Measurements from ENCODE around the gene XRN1. TPM values are rescaled to one million over a fixed set of nuclear protein-coding genes. Genes with fewer than 3 reads are reported as not detected.
"Not testable (repeated sequence)": the region's sequence is repeated elsewhere in the genome, so short reads cannot be mapped to it uniquely, and the experiment has no call there.

Gene XRN1
- total and polyA plus RNA-seq, 5 donors = 4.6 to 27.5 (median 22.6) TPM

GRCh38 chr3:142460689-142461088, 12.9 kb upstream of the XRN1 start:
- Histone ChIP-seq H3K9me3 (ENCODE audit: control insufficient read depth, low read length) (no peaks in the 10 kb centered on the region), H3K27me3 (ENCODE audit: control insufficient read depth, insufficient read depth) (no peaks in the 10 kb centered on the region), H3K4me3 (ENCODE audit: low read length) (no peak overlapping the region), H3K4me1 (ENCODE audit: control insufficient read depth, insufficient read depth, low read length) (no peaks in the 10 kb centered on the region), H3K27ac (ENCODE audit: low read length) (no peak overlapping the region)
- intact Hi-C loops (cut with DNase I) = no loop called here
- DNase-seq (no peak), ATAC-seq (no peak)
- WGBS = 91% methylated on average over 3 of the region's 3 CpGs

- Histone ChIP-seq H3K4me1 (ENCODE audit: control insufficient read depth, insufficient read depth, low read length) (no peaks in the 10 kb centered on the region), H3K27me3 (ENCODE audit: control insufficient read depth, insufficient read depth) (no peaks in the 10 kb centered on the region), H3K9me3 (ENCODE audit: control insufficient read depth, low read length) (no peaks in the 10 kb centered on the region), H3K27ac (ENCODE audit: low read length) (no peak overlapping the region), H3K4me3 (ENCODE audit: low read length) (no peak overlapping the region)
- no peak for ATAC-seq
- no peak for DNase-seq
- intact Hi-C loops (cut with DNase I) = no loop called here
- WGBS = 87% methylated on average over 2 of the region's 2 CpGs
Observed at GRCh38 chr3:142459929-142460328, 12.1 kb upstream of the XRN1 start.

- Histone ChIP-seq H3K27ac (ENCODE audit: low read length) (no peak overlapping the region), H3K4me3 (ENCODE audit: low read length) (no peak overlapping the region), H3K4me1 (ENCODE audit: control insufficient read depth, insufficient read depth, low read length) (no peaks in the 10 kb centered on the region), H3K27me3 (ENCODE audit: control insufficient read depth, insufficient read depth) (no peaks in the 10 kb centered on the region), H3K9me3 (ENCODE audit: control insufficient read depth, low read length) (no peaks in the 10 kb centered on the region)
- WGBS = 59% methylated on average over 3 of the region's 3 CpGs
- ATAC-seq (no peak), DNase-seq (no peak)
- intact Hi-C loops (cut with DNase I) = no loop called here
Observed at GRCh38 chr3:142459096-142459495, 11.3 kb upstream of the XRN1 start.

GRCh38 chr3:142450881-142451280, 3.0 kb upstream of the XRN1 start:
- Histone ChIP-seq H3K27me3 (ENCODE audit: control insufficient read depth, insufficient read depth) (no peaks in the 10 kb centered on the region), H3K4me3 (ENCODE audit: low read length) (no peak overlapping the region), H3K27ac (ENCODE audit: low read length) (no peak overlapping the region), H3K4me1 (ENCODE audit: control insufficient read depth, insufficient read depth, low read length) (no peaks in the 10 kb centered on the region), H3K9me3 (ENCODE audit: control insufficient read depth, low read length) (no peaks in the 10 kb centered on the region)
- ATAC-seq = no peak
- intact Hi-C loops (cut with DNase I) = no loop called here
- 91% methylated on average over 5 of the region's 5 CpGs for WGBS
- DNase-seq = no peak

- WGBS = 88% methylated on average over 3 of the region's 3 CpGs
- H3K27ac ChIP-seq (ENCODE audit: low read length) = no peak overlapping the region
- intact Hi-C loops (cut with DNase I) = no loop called here
- no peak for DNase-seq
- H3K9me3 ChIP-seq (ENCODE audit: control insufficient read depth, low read length) = no peaks in the 10 kb centered on the region
- no peaks in the 10 kb centered on the region for H3K27me3 ChIP-seq (ENCODE audit: control insufficient read depth, insufficient read depth)
- no peak for ATAC-seq
- no peaks in the 10 kb centered on the region for H3K4me1 ChIP-seq (ENCODE audit: control insufficient read depth, insufficient read depth, low read length)
- H3K4me3 ChIP-seq (ENCODE audit: low read length) = no peak overlapping the region
Observed at GRCh38 chr3:142450189-142450588, 2.4 kb upstream of the XRN1 start.

GRCh38 chr3:142447301-142447851, 461 bp downstream of the XRN1 start:
- H3K27me3 ChIP-seq (ENCODE audit: control insufficient read depth, insufficient read depth) = no peaks in the 10 kb centered on the region
- intact Hi-C loops (cut with DNase I) = no loop called here
- peak in 2 of 3 donors; percentile 32 to 67 for DNase-seq
- peak overlapping the region; percentile 76 for H3K27ac ChIP-seq (ENCODE audit: low read length)
- H3K9me3 ChIP-seq (ENCODE audit: control insufficient read depth, low read length) = no peaks in the 10 kb centered on the region
- peak; percentile 44 to 63 for ATAC-seq
- WGBS = under 1% methylated on average over 35 of the region's 35 CpGs
- H3K4me3 ChIP-seq (ENCODE audit: low read length) = peak overlapping the region; percentile 91
- peaks cover 3% of the 10 kb centered on the region for H3K4me1 ChIP-seq (ENCODE audit: control insufficient read depth, insufficient read depth, low read length)

- Histone ChIP-seq H3K27ac (ENCODE audit: low read length) (no peak overlapping the region), H3K9me3 (ENCODE audit: control insufficient read depth, low read length) (no peaks in the 10 kb centered on the region), H3K27me3 (ENCODE audit: control insufficient read depth, insufficient read depth) (no peaks in the 10 kb centered on the region), H3K4me1 (ENCODE audit: control insufficient read depth, insufficient read depth, low read length) (peaks cover 3% of the 10 kb centered on the region), H3K4me3 (ENCODE audit: low read length) (peak overlapping the region; percentile 22)
- DNase-seq (no peak), ATAC-seq (no peak)
- 75% methylated on average over 6 of the region's 6 CpGs for WGBS
- intact Hi-C loops (cut with DNase I) = no loop called here
Observed at GRCh38 chr3:142445816-142446254, 2.0 kb downstream of the XRN1 start.

- H3K9me3 ChIP-seq (ENCODE audit: control insufficient read depth, low read length) = no peaks in the 10 kb centered on the region
- ATAC-seq (no peak), DNase-seq (peak in 1 of 3 donors; percentile 17)
- H3K4me1 ChIP-seq (ENCODE audit: control insufficient read depth, insufficient read depth, low read length) = peaks cover 4% of the 10 kb centered on the region
- H3K27me3 ChIP-seq (ENCODE audit: control insufficient read depth, insufficient read depth) = no peaks in the 10 kb centered on the region
- no peak overlapping the region for H3K4me3 ChIP-seq (ENCODE audit: low read length)
- no peak overlapping the region for H3K27ac ChIP-seq (ENCODE audit: low read length)
- 97% methylated on average over 11 of the region's 11 CpGs for WGBS
- intact Hi-C loops (cut with DNase I) = no loop called here
Observed at GRCh38 chr3:142444343-142444742, 3.5 kb downstream of the XRN1 start.

- WGBS = 97% methylated on average over 12 of the region's 12 CpGs
- not testable (repeated sequence) for H3K4me1 ChIP-seq (ENCODE audit: control insufficient read depth, insufficient read depth, low read length)
Observed at GRCh38 chr3:142443060-142443459, 4.8 kb downstream of the XRN1 start.

GRCh38 chr3:142439499-142440220, 8.2 kb downstream of the XRN1 start:
- ATAC-seq; H3K27ac ChIP-seq (ENCODE audit: low read length); DNase-seq; H3K4me3 ChIP-seq (ENCODE audit: low read length); H3K27me3 ChIP-seq (ENCODE audit: control insufficient read depth, insufficient read depth); H3K9me3 ChIP-seq (ENCODE audit: control insufficient read depth, low read length); H3K4me1 ChIP-seq (ENCODE audit: control insufficient read depth, insufficient read depth, low read length); intact Hi-C loops (cut with DNase I): not testable (repeated sequence)
- WGBS = 93% methylated on average over 15 of the region's 15 CpGs

More at GRCh38 chr3:142443060-142443459, 4.8 kb downstream of the XRN1 start:
- H3K9me3 ChIP-seq (ENCODE audit: control insufficient read depth, low read length); ATAC-seq; H3K4me3 ChIP-seq (ENCODE audit: low read length); DNase-seq; H3K27me3 ChIP-seq (ENCODE audit: control insufficient read depth, insufficient read depth); intact Hi-C loops (cut with DNase I); H3K27ac ChIP-seq (ENCODE audit: low read length): not testable (repeated sequence)

GRCh38 chr3:142438096-142438495, 9.7 kb downstream of the XRN1 start:
- H3K27ac ChIP-seq (ENCODE audit: low read length); H3K4me3 ChIP-seq (ENCODE audit: low read length); H3K27me3 ChIP-seq (ENCODE audit: control insufficient read depth, insufficient read depth); intact Hi-C loops (cut with DNase I); ATAC-seq; H3K4me1 ChIP-seq (ENCODE audit: control insufficient read depth, insufficient read depth, low read length); H3K9me3 ChIP-seq (ENCODE audit: control insufficient read depth, low read length); DNase-seq: not testable (repeated sequence)
- 99% methylated on average over 11 of the region's 11 CpGs for WGBS
